Motor neuron (in vitro differentiated cells): ENCODE measurements around the gene FKBP5. TPM values are rescaled to one million over a fixed set of nuclear protein-coding genes. Genes with fewer than 3 reads are reported as not detected.

Source experiments
- ATAC-seq, 8 experiments: fragments of 200-7000 bp; cut with Tn5 transposase; replicated peaks in 6 of 8; 2 replicates each; pipeline ENCODE4 v1.8.0; 2021; ENCODE audit warnings: mild to moderate bottlenecking in 8 of 8, moderate library complexity in 8 of 8
- H3K27ac ChIP-seq, 2 donors: fragments of 250-450 bp; sonication (Bioruptor Pico); 2 replicates each; pipeline ENCODE4 v1.9.0; 2021; ENCODE audit warnings: antibody characterized with exemption in 2 of 2, mild to moderate bottlenecking in 2 of 2, moderate library complexity in 1 of 2
- H3K4me1 ChIP-seq, 2 donors: fragments of 250-450 bp; sonication (Bioruptor Pico); replicated peaks in 1 of 2; 2 replicates each; pipeline ENCODE4 v1.6.1; 2021; ENCODE audit warnings: antibody characterized with exemption in 2 of 2, mild to moderate bottlenecking in 2 of 2, moderate library complexity in 1 of 2
- H3K4me3 ChIP-seq, 5 donors: fragments of 250-450 bp; sonication (Bioruptor Pico); 2 replicates each; pipeline ENCODE4 v1.9.0; 2021; ENCODE audit warnings: antibody characterized with exemption in 5 of 5, mild to moderate bottlenecking in 5 of 5, moderate library complexity in 4 of 5
- WGBS, 10 experiments: fragments of 450-650 bp; shearing (Covaris generic); methylation state at CpG; one replicate each; pipeline ENCODE4 v1.0.0; 2022; 5-methylcytosine and 5-hydroxymethylcytosine counted together
- in situ Hi-C, 9 experiments: fragments of 400-800 bp; cut with MboI; loops; one replicate each; pipeline ENCODE4 v1.15.0; 2021; ENCODE audit warnings: low sequenced_read_pairs in 9 of 9, low pct_unique_long_range_greater_than_20kb in 2 of 9; ENCODE audit not compliant: unreplicated experiment in 9 of 9
- total RNA-seq, 8 experiments: library from RNA; unstranded; fragments of 300-600 nt; gene quantifications; 2 replicates each; pipeline versions ENCODE4 v1.2.3 to v1.2.4, GENCODE V29; 2022

FKBP5 gene
- total RNA-seq, 8 experiments from 2014 or later, result 5.6 to 23.5 (median 10.9) TPM

- peaks cover 5 to 18% of the 10 kb centered on the region in 2 donors for H3K4me1 ChIP-seq
- H3K27ac ChIP-seq, result no peak overlapping the region
- peak in 6 of 8 experiments; percentile 41 to 86 (median 46) for ATAC-seq
- WGBS, 10 experiments, result 36 to 93% (median 78%) methylated on average over 2 to 7 of the region's 7 CpGs; no CpG with 5 or more reads in 1 of the 10 experiments
- in situ Hi-C loops, result no loop called here
- H3K4me3 ChIP-seq, result no peak overlapping the region
These were observed 25.1 kb downstream of the FKBP5 start for GRCh38 chr6:35663447-35664235.

- Histone ChIP-seq H3K27ac (no peak overlapping the region), H3K4me3 (no peak overlapping the region), H3K4me1 (peaks cover 5 to 18% of the 10 kb centered on the region in 2 donors)
- peak in 6 of 8 experiments; percentile 22 to 70 (median 54) for ATAC-seq
- WGBS, 10 experiments, result 29 to 63% (median 37%) methylated on average over 2 to 7 of the region's 7 CpGs; no CpG with 5 or more reads in 2 of the 10 experiments
- in situ Hi-C loops, result no loop called here
These were observed 25.7 kb downstream of the FKBP5 start for GRCh38 chr6:35662999-35663398.

DNA sequence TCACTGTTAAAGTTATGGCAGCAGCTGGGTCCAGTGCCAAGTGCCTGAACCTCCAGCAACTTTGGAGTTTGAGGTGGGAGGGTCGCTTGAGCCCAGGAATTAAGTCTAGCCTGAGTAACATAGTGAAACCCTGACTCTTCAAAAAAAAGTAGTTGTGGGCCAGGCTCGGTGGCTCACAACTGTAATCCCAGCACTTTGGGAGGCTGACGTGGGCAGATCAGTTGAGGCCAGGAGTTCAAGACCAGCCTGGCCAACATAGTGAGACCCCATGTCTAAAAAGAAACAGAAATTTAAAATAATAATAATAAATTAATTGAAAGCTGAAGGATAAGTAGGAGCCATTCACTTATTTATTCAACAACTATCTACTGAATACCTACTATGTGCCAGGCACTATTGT, 33.8 kb downstream of the FKBP5 start:
- ATAC-seq, result no peak
- in situ Hi-C loops, result no loop called here
- Histone ChIP-seq H3K4me1 (no peaks in the 10 kb centered on the region), H3K4me3 (no peak overlapping the region), H3K27ac (no peak overlapping the region)
- WGBS, 10 experiments, result 48 to 100% (median 88%) methylated on average over 1 to 3 of the region's 3 CpGs; no CpG with 5 or more reads in 6 of the 10 experiments

DNA sequence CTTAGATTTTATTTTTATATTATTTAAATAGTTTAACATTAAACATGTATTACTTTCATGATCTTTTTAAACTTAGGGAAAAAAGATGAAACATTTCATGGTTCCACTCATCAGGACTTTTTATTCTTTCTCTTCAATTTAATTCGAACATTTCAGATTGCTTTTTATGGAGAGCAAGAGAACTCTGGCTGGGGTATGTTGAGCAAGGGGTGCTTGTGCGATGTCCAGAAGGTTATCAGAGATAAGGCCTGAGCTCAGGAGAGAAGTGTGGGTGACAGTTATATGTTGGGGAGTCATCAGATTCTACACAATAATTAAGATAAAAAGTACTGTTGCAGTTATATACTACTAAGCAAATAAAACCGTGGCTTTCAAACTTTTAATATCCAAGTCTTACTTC, 37.5 kb downstream of the FKBP5 start:
- H3K4me1 ChIP-seq, result no peaks in the 10 kb centered on the region
- in situ Hi-C loops, result no loop called here
- ATAC-seq, result no peak
- H3K27ac ChIP-seq, result no peak overlapping the region
- no peak overlapping the region for H3K4me3 ChIP-seq
- 73 to 100% (median 90%) methylated on average over 2 to 3 of the region's 3 CpGs; no CpG with 5 or more reads in 1 of the 10 experiments for WGBS, 10 experiments

DNA sequence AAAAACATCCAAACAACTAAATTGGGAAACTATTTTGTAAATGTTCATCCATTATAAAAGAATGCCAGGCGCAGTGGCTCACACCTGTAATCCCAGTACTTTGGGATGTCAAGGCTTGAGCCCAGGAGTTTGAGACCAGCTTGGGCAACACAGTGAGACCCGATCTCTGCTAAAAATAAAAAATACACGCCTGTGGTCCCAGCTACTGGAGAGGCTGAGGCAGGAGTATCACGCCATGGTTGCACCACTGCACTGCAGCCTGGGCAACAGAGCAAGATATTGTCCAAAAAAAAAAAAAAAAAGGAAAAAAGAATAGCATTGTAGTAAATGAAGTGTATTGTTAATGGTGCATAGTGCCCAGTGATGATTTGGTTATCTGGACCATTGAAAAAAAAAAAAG, 38.7 kb downstream of the FKBP5 start:
- no peak overlapping the region for H3K4me3 ChIP-seq
- WGBS, 10 experiments, result 82 to 100% (median 93%) methylated on average over 1 to 4 of the region's 4 CpGs; no CpG with 5 or more reads in 1 of the 10 experiments
- ATAC-seq, result no peak
- in situ Hi-C loops, result no loop called here
- H3K27ac ChIP-seq, result no peak overlapping the region
- no peaks in the 10 kb centered on the region for H3K4me1 ChIP-seq

GRCh38 chr6:35648203-35648602, 40.5 kb downstream of the FKBP5 start:
- 29 to 100% (median 82%) methylated on average over 1 to 2 of the region's 2 CpGs; no CpG with 5 or more reads in 4 of the 10 experiments for WGBS, 10 experiments
- no peak for ATAC-seq
- Histone ChIP-seq H3K4me3 (no peak overlapping the region), H3K27ac (no peak overlapping the region), H3K4me1 (no peaks in the 10 kb centered on the region)
- in situ Hi-C loops, result no loop called here

- Histone ChIP-seq H3K4me1 (no peaks in the 10 kb centered on the region), H3K4me3 (no peak overlapping the region), H3K27ac (no peak overlapping the region)
- in situ Hi-C loops, result no loop called here
- no peak for ATAC-seq
- 64 to 100% methylated on average over 1 of the region's 1 CpG; no CpG with 5 or more reads in 8 of the 10 experiments for WGBS, 10 experiments
These were observed 41.3 kb downstream of the FKBP5 start for GRCh38 chr6:35647400-35647799.

DNA sequence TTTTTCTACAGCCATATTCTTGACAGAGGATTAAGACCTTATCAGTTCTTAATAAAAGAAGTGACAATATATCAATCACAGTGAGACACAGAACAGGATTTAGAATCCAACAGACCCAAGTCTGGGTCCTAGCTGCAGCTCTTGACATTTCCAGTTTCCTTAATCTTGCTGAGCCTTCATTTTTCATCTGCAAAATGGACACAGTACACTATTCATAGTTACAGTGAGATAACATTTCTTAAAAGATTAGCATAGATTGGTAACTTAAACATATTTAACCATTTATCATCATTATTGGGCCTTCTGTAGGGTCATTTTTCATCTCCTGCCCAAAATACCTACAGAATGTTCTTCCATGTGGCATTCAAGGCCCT, 45.6 kb downstream of the FKBP5 start:
- in situ Hi-C loops, result no loop called here

GRCh38 chr6:35642471-35643161, 46.1 kb downstream of the FKBP5 start:
- WGBS, 10 experiments, result 83 to 100% (median 100%) methylated on average over 1 of the region's 1 CpG; no CpG with 5 or more reads in 5 of the 10 experiments
- Histone ChIP-seq H3K4me3 (no peak overlapping the region), H3K4me1 (no peaks in the 10 kb centered on the region), H3K27ac (no peak overlapping the region)
- in situ Hi-C loops, result no loop called here
- no peak for ATAC-seq

More for the DNA sequence above, 45.6 kb downstream of the FKBP5 start:
- H3K27ac ChIP-seq, result no peak overlapping the region
- H3K4me1 ChIP-seq, result no peaks in the 10 kb centered on the region
- ATAC-seq, result no peak
- H3K4me3 ChIP-seq, result no peak overlapping the region

DNA sequence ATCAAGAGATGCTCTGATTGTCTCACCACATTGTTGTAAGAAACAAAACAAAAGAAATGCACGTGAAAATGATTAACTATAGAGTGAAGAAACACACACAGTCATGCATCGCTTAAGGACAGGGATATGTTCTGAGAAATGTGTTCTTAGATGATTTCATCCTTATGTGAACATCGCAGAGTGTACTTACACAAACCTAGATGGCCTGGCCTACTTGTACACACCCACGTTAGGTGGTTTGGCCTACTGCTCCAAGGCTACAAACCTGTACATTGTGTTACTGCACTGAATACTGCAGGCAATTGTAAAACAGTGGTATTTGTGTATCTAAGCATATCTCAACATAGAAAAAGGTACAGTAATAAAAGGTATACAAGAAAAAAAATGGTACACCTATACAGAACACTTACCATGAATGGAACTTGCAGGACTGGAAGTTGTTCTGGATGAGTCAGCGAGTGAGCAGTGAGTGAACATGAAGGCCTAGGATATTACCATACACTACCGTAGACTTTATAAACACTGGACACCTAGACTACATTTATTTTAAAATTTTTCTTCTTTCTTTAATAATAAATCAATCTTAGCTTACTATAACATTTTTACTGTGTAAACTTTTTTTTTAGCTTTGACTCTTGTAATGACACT, 48.6 kb downstream of the FKBP5 start:
- no peak overlapping the region for H3K4me3 ChIP-seq
- no peak for ATAC-seq
- no peak overlapping the region for H3K27ac ChIP-seq
- in situ Hi-C loops, result no loop called here
- 52 to 100% (median 95%) methylated on average over 2 to 6 of the region's 6 CpGs for WGBS, 10 experiments
- H3K4me1 ChIP-seq, result no peaks in the 10 kb centered on the region

GRCh38 chr6:35638679-35639078, 50.0 kb downstream of the FKBP5 start:
- Histone ChIP-seq H3K4me1 (no peaks in the 10 kb centered on the region), H3K27ac (no peak overlapping the region), H3K4me3 (no peak overlapping the region)
- in situ Hi-C loops, result no loop called here
- 67 to 100% (median 95%) methylated on average over 1 to 3 of the region's 3 CpGs; no CpG with 5 or more reads in 2 of the 10 experiments for WGBS, 10 experiments
- ATAC-seq, result no peak

- Histone ChIP-seq H3K27ac (no peak overlapping the region), H3K4me3 (no peak overlapping the region), H3K4me1 (no peaks in the 10 kb centered on the region)
- no peak for ATAC-seq
- in situ Hi-C loops, result no loop called here
- WGBS, 10 experiments, result 38 to 100% (median 100%) methylated on average over 1 of the region's 1 CpG; no CpG with 5 or more reads in 1 of the 10 experiments
These were observed 50.8 kb downstream of the FKBP5 start for GRCh38 chr6:35637911-35638310.
